GM12878 (cell line): ENCODE results near the gene ZNF71.

ENCODE experiments used
- FOS ChIP-seq: IDR thresholded peaks from 3 replicates; pipeline ENCODE4 v1.6.1; 2011; ENCODE audit warnings: borderline replicate concordance; ENCODE audit not compliant: insufficient read length; ENCODE audit errors: extremely low read depth
- NFIC ChIP-seq: IDR thresholded peaks from 2 replicates; pipeline ENCODE4 v1.6.1; 2012; ENCODE audit warnings: low read depth, mild to moderate bottlenecking, inconsistent platforms, low read length, moderate library complexity
- POLR2AphosphoS5 ChIP-seq: IDR thresholded peaks from 2 replicates; pipeline ENCODE4 v1.6.1; 2011; ENCODE audit warnings: mild to moderate bottlenecking, low read length, inconsistent platforms
- TAF1 ChIP-seq: IDR thresholded peaks from 2 replicates; pipeline ENCODE4 v1.6.1; 2011; ENCODE audit warnings: mild to moderate bottlenecking, low read depth, low read length, borderline replicate concordance
- TF ChIP-seq, protein P1 (sequence below): fragments of 450-650 bp; formaldehyde crosslinking; IDR thresholded peaks from 2 replicates; pipeline ENCODE4 v1.4.0; 2020; ENCODE audit warnings: mild to moderate bottlenecking, moderate library complexity
- TF ChIP-seq, protein P2 (sequence below), 3 experiments: IDR thresholded peaks in 2 of 3; conservative IDR thresholded peaks in 1 of 3; 2 replicates each; pipeline ENCODE4 v1.5.1; 2011; ENCODE audit warnings: low read depth in 3 of 3, low read length in 3 of 3, mild to moderate bottlenecking in 3 of 3, control low read depth in 2 of 3, moderate library complexity in 2 of 3, inconsistent platforms in 1 of 3, mixed read lengths in 1 of 3; ENCODE audit not compliant: control insufficient read depth in 2 of 3, insufficient read depth in 1 of 3; ENCODE audit errors: extremely low read depth in 1 of 3

DNA sequence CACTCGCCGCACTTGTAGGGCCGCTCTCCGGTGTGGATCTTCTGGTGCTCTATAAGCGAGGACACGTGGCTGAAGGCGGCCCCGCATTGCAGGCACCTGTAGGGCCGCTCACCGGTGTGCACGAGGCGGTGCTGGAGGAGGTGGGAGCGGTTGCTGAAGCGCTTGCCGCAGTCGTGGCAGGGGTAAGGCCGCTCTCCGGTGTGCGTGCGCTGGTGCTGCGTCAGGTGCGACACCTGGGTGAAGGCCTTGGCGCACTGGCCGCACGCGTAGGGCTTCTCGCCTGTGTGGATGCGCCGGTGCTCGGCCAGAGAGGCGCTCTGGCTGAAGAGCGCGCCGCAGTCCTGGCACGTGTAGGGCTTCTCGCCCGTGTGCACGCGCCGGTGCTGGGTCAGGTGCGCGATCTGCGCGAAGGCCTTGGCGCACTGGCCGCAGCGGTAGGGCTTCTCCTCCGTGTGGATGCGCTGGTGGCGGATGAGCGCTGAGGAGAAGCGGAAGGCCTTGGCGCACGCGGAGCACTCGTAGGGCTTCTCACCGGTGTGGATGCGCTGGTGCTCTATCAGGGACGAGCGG, 68.9 kb downstream of the ZNF71 start:
- TF ChIP-seq, protein P1, sequence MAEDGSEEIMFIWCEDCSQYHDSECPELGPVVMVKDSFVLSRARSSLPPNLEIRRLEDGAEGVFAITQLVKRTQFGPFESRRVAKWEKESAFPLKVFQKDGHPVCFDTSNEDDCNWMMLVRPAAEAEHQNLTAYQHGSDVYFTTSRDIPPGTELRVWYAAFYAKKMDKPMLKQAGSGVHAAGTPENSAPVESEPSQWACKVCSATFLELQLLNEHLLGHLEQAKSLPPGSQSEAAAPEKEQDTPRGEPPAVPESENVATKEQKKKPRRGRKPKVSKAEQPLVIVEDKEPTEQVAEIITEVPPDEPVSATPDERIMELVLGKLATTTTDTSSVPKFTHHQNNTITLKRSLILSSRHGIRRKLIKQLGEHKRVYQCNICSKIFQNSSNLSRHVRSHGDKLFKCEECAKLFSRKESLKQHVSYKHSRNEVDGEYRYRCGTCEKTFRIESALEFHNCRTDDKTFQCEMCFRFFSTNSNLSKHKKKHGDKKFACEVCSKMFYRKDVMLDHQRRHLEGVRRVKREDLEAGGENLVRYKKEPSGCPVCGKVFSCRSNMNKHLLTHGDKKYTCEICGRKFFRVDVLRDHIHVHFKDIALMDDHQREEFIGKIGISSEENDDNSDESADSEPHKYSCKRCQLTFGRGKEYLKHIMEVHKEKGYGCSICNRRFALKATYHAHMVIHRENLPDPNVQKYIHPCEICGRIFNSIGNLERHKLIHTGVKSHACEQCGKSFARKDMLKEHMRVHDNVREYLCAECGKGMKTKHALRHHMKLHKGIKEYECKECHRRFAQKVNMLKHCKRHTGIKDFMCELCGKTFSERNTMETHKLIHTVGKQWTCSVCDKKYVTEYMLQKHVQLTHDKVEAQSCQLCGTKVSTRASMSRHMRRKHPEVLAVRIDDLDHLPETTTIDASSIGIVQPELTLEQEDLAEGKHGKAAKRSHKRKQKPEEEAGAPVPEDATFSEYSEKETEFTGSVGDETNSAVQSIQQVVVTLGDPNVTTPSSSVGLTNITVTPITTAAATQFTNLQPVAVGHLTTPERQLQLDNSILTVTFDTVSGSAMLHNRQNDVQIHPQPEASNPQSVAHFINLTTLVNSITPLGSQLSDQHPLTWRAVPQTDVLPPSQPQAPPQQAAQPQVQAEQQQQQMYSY (CRISPR knock-in tag), result no peak
- TF ChIP-seq NFIC (no peak), POLR2AphosphoS5 (no peak), FOS (no peak), TAF1 (no peak)
- TF ChIP-seq, protein P2, sequence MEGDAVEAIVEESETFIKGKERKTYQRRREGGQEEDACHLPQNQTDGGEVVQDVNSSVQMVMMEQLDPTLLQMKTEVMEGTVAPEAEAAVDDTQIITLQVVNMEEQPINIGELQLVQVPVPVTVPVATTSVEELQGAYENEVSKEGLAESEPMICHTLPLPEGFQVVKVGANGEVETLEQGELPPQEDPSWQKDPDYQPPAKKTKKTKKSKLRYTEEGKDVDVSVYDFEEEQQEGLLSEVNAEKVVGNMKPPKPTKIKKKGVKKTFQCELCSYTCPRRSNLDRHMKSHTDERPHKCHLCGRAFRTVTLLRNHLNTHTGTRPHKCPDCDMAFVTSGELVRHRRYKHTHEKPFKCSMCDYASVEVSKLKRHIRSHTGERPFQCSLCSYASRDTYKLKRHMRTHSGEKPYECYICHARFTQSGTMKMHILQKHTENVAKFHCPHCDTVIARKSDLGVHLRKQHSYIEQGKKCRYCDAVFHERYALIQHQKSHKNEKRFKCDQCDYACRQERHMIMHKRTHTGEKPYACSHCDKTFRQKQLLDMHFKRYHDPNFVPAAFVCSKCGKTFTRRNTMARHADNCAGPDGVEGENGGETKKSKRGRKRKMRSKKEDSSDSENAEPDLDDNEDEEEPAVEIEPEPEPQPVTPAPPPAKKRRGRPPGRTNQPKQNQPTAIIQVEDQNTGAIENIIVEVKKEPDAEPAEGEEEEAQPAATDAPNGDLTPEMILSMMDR (IDR thresholded peaks at IDR 0.05 in 2 of 3, conservative IDR thresholded peaks at IDR 0.05 in 1 of 3; ENCODE audit: control insufficient read depth in 2 of 3, extremely low read depth in 1 of 3, insufficient read depth in 1 of 3, low read depth in 3 of 3, low read length in 3 of 3), result no peak
